NCI-H345 treated with DMSO at 0.1 percent for 48 hours (cell line): ENCODE results near the gene ANKS1B.
A peak's percentile ranks its signal among the peaks of the same experiment; 100 is the strongest.

ENCODE experiments used
- DNase-seq: peaks from one replicate; lab custom pipeline; 2025; ENCODE audit not compliant: unreplicated experiment; lab: John Stamatoyannopoulos, UW

The ANKS1B gene

DNA sequence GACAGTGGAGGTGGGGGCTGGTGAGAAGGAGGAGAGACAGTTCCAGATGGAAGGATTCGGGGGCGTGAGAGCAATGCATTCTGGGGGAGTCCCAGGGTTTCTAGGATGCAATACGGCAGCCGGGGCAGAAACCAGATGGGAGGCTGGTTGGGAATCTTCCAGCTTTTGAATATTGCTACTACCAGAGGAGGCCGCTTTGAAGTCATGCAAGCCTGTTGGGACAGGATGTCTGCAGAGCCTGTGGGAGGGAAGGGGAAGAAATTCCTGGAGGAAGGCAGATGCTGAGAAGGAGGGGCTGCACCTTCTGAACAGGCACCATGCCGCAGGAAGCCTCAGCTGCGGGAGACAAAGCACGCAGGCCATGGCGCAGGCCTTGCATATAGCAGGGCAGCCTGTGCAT lies 1234.2 kb downstream of the ANKS1B start:
- DNase-seq, result no peak

DNA sequence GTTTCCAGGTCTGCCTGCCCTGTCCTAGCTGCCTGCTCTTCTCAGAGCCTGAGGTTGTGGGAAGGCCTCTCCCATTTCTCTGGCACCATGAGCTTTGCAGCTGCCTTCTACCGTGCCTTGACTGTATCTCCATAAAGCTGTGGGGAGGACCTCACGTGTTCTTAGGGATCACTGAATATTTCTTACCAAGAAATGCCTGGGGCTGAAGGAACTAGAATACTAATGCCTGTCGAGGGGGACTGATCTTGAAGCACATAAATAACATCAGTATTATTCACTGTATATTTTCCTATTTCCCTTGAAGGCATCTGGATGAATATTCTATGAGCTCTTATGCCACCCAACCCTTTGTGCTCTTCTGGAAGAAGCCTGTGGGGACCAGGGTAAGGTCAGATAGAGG lies 1236.3 kb downstream of the ANKS1B start:
- no peak for DNase-seq

DNA sequence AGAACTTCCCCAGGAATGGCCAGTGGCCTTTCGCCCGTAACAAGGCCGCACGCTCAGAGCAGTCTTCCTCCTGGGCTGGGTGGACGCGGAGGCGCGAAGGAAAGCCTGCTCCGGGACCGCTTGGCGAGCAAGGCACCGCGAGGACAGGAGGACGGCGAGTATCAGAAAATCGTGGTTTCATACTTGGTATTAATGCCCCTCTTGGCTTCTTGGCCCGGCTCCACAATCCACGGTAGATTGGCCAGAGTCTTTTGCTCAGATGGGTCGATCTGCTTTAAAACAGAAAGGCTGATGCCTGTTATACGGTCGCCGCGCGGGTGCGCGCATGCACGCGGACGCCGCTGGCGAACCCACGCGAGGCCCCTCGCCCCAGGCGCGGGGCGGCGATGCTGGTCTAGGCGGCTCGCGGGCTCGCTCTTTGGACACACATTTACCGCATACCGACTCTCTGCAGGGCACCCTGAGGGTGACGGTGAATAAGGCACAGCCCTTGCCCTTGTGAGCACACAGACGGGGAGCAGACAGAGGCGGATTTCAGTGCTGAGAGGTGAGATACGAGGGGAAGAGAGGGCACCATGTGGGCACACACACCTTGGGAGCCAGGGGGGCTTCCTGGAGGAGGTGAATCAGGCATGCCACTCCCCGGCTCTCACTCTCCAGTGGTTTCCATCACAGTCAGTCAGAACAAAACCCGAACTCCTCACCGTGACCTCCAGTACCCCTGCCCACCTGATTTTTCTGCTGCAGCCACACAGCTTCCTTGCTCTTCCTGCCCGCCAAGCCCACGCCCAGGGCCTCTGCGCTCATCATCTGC lies 1239.0 kb downstream of the ANKS1B start:
- DNase-seq, result no peak

DNA sequence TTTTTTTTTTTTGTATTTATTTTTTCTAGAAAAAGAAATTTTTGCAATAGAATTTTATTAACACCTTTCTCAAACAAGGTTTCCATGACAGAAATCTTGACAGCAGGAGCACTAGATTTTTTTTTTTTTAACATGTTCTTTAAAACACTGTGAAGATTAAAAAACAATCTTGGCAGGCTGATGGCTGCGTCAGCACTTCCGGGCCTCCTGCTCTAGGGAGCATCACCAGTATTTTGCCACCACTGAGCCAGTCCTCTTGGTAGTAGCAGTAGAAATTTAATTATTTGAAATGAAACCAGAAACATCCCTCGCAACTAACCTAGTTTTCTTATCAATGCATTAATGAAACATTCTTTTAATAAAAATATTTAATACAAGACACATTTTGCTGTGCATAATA lies 1240.1 kb downstream of the ANKS1B start:
- DNase-seq, result no peak

DNA sequence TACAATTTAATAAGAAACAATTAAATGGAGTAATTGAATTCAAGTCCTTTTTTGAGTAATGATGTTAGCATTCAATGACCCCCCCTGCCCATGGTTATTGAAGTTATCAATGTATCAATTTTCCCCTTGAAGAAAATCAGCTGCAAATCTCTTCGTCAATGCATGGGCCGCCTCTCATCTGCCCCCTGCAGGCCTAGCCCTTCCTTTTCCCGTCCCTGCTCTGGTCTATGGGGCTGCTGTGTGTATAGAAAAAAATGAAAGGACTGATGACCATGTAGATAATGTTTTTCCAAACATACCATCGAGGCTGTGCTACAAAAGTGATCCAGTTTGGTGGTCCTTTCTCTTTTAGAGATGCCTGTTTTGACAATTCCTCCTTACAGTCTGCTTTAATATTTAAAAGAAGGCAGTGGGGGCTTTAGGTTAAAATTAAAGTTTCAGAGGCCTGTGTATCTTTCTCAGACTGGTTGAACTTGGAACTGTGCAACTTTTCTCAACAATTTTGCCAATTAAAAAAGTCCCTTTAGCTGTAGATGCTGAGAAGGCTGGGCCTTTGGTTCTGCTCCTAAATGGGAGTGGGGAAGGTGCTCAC lies 1241.3 kb downstream of the ANKS1B start:
- no peak for DNase-seq

DNA sequence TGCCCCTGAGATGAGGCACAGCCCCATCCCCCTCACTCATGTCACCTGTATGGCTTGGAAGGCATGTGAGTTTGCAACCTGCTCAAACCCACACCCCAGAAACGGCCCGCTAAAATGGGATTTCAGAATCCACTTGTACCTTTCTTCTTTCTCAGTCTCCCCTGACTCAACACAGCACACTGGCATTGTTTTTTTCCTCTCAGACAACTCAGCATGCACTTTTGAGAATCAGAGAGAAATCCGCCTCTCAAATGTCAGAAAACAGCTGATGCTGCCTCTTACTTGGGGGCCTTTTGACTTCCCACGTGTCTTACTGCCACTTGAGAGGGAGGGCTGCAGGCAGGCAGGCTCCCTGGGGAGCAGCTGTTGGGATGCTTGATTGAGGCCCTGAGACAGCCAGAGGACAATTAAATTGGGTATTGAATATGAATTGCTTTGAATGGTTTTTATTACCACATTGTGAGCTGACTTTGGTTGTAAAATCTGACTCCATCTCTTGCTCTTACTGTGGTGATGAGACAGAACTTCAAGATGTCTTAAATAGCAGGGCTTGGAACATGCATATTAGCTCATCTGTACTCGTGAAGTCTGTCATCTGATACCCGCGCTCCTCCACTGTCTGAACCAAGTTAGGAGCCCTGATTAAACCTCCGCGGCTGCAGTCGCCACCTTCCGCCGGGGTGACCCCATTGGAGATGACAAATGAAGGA lies 1243.0 kb downstream of the ANKS1B start:
- DNase-seq, result peak; percentile 54

DNA sequence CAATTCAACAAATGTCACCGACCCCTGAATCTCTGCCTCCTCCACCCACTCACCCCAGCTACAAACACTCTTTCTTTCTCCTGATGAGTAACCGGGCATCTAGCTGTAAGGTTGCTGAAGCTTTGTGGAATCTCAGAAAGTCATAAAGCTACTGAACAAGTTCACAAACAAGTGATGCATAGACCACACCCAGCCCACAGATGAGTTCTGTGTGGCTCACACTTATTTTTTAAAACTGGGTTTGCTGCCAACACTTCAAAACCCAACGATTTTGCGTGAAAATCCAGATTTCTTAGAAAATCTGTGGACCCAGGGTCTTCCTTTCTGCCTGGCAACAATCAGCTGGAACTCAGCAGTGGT lies 1243.6 kb downstream of the ANKS1B start:
- no peak for DNase-seq

DNA sequence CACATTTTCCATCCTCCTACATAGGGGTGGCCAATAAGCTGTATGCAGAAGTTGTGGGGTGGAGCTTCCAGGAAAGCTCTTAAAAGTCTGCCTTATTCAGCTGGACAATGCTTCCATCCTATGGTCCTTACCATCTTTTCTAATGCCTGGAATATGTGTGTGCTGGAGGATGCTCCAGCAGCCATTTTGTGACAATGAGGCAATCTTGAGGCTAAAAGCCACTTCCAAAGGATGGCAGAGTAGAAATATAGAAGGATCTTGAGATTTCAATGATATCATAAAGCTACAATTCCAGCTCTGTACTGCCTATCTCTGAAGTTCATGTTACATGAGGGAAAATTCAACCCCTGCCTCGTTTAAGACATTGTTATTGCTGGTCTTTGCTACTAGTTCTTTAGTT lies 1244.0 kb downstream of the ANKS1B start:
- DNase-seq, result no peak

DNA sequence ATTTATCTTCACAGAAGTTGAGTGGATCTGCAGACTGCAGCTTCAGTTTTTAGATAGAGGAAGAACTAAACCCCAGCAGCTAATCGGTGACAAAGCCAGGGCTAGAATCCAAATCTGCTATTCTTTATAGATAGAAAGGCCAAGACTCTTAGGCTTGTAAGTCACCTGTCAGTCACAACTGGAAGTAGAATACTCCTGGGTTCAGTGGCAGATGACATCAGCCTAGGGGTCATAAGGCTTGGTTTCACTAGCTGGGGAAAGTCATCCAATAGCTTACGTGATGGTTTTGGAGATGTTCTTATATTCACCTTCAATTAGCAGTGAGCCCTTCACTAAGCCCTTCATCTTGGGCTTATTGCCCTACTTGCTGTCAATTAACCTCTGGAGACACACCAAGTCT lies 1246.2 kb downstream of the ANKS1B start:
- no peak for DNase-seq

DNA sequence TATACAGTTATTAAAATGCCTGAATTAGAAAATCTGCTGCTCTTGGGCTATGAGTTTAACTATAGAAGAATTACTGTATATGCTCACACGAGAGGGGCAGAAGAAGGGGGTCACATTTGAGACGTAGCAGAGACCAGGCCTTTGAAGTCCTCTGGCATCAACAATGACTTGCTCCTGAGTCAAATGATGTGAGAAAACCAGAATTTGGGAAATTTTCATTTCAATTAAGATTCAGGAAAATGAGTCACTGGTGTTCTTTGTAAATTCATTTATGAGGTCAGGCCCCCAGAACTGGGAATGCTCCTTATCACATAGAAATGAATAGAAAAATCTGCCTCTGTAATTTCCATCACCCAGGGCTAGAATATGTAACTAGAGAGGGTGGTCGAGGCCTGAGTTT lies 1246.7 kb downstream of the ANKS1B start:
- no peak for DNase-seq

DNA sequence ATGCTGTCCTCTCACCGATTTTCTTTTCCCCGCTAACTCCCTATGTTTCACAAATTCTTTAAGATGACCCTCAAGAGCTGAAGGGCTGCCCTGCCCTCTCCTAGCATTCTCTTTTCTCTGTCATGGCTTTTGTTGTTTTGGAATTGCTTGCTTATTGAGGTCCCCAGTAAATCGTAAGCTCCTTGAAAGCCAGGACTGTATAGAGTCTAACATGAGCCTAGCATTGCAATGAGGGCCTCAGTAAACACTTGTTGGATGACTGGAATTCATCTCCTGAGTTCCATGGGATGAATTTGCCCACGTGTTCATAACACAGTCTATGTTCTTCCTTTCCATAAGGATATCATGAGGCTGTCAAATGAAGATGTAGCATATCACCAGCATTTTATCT lies 1247.4 kb downstream of the ANKS1B start:
- DNase-seq, result peak; percentile 86

DNA sequence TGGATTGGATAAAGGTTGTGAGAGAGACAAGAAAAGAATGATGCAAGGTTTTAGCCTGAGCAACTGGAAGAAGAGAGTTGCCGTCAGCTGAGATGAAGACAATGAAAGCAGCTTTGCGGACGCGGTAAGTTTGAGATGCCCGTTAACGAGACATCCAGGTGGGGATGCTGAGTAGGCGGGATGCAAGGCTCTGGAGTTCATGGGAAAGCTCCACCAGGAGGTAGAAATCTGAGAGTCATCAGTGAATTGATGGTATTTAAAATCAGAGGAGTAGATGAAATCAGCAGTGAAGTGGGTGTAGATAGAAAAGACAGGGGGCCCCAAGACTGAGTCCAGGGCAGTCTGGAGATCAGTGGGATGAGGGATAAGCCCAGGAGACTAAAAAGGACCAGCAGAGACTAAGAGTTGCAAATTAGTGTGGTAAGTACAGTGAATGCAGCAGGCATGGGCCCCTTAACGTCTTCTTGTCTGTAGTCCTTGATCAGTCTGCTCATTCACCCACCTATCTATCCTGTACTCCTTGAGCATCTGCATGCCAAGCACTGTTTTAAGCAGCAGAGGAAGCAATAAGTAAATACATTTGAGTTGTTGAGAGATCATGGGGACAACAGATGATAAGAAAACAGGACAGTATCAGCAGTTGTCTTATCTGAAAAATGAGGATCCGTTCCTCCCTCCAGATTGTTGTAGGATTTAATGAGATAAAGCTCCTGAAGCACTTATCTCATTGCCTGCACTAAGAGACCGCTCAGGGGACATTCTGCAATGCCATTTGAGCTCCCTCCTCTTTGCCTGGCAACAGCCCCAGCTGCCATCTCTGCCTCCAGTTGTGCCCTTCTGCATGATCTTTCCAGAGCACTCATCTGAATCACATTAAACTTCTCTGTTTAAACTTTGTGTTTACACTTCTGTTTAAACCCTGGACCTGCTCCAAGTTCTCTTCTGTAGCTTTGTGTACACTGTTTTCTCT lies 1248.1 kb downstream of the ANKS1B start:
- peak; percentile 97 for DNase-seq

DNA sequence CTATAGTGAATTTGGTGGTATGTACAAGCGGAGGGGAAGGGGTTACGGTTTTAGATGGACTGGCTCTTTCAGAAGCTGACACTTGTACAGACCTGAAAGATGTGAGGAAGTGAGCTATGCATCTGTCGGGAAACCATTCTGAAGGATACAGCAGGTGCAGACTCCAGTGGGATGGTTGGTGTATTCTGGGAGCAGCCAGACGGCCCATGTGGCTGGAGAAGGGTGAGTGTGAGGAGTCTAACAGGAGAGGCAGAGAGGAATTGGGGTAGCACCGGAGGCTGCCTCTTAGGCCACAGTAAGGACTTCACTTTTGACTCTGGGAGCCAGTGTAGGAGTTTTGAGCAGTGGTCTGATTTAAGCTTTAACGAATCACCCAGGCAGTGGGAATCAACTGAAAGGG lies 1248.9 kb downstream of the ANKS1B start:
- DNase-seq, result no peak

DNA sequence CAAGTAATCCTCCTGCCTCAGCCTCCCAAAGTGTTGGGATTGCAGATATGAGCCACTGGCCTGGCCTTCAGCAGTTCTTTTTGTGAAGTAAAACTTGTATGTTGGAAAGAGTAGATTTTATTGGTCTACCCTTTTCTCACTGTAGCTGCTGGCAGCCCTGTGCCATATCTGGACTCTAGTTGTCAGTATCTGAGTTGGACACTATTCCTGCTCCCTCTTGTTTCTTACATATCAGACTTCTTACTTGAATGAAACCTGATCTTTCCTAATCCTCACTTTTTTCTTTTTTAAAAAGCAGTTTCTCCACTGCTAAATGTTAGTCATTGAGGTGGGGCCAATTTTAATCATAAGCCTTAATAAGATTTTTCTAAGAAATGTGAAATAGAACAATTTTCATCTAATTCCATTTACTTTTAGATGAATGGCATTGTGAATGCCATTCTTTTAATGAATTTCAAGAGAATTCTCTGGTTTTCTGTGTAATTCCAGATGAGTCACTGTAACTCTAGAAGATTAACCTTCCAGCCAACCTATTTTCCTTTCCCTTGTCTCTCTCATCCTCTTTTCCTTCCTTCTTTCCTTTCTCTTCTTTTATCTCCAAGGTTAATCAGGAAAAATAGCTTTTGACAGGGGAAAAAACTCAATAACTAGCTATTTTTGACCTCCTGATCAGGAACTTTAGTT lies 1250.9 kb downstream of the ANKS1B start:
- DNase-seq, result no peak

DNA sequence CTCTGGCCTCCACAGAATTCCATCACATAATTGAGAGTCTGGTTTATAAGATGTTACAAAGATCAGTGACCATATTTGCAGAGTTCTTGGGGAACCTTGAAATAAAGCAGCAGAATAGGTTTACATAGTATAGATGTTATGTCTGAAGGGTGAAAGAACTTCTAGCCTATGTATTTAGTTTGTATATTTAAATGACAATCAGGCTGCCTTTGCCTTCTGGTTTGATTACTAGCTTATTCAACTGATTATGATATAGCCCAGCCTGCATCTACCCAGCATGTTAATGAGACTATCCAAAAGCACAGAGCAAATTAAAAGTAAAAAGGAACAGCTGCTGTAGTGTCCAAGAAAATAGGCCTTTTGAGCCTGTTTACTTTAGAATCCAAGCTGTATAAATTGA lies 1254.3 kb downstream of the ANKS1B start:
- no peak for DNase-seq

DNA sequence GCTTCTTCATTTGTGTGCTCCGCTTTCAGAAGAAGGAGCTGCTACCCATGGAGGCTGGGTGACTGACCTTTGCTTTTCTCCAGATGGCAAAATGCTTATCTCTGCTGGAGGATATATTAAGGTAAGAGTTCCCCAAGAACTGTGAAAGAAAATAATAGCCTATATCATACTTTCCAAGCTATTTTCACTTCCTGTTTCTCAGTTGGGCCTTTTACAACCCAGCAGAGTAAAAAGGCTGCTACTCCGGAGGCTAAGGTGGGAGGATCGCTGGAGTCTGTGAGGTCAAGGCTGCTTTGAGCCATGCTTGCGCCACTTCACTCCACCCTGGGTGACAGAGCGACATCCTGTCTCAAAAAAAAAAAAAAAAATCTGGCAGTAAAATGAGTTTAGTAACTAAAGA lies 1257.5 kb downstream of the ANKS1B start:
- DNase-seq, result no peak

DNA sequence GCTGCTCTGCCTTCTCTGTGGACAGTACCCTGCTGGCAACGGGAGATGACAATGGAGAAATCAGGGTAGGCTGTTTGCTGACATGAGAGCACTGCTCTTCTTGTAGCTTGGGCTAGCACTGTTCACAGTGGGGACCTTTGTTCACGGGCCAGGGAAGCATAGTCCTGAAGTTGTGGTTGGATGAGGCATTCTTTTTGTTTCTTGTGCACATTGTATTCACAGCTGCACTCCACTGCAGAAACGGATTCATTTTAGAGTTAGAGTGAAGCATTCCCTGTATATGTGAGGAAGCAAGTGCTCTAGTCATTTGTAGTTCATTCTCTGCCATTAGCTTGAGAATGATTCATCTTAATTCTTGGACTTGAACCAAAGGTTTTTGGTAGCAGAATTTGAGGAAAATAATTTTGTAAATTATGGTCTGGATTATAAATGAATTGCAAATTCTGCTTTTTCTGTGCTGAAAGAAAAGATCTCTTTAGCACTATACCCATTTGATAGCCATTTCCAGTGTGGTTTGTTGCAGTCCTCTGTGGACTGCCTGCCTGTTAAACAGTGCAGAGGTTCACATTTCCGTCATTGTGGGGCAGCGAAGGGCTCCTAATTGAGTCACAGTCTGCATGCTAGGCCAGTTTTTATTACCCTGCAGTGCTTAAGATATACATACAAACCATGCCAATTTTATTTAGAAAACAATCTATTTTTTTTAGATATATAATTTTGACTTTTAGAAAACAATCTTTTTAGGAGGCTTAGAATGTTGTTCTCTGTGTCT lies 1259.1 kb downstream of the ANKS1B start:
- peak; percentile 13 for DNase-seq

DNA sequence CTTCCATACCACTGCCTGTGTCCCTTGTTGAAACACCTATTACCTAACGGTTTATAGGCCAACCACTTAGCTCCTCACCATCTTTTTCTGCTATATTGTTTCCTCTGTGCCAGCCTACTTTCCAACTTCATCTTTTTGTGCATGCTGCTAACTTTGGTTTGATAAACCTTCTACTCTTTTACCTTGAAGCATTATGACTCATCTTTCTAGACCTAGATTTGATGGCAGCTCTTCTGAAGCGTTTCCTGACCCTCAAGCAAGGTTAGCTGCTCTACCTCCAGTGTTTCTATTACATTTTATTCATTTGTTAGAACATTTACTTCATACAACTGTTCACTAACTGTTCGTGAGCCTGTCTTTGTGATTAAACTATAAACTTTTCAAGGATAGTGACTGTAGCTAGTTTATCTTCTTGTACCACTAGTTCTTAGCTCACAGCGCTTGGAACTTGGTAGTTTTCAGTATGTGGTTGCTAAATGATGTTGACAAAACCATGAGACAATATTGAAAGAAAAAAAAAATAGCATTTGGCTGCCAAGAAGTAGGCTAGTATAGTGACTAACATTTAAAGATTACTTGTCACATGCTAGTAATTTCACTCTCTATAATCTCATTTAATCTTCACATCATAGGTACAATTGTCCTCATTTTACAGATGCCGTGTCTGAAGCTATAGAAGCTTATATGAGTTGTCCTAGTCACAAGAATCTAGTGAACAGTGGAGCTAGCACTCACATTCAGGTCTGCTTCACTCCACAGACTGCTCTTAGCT lies 1260.2 kb downstream of the ANKS1B start:
- DNase-seq, result no peak

DNA sequence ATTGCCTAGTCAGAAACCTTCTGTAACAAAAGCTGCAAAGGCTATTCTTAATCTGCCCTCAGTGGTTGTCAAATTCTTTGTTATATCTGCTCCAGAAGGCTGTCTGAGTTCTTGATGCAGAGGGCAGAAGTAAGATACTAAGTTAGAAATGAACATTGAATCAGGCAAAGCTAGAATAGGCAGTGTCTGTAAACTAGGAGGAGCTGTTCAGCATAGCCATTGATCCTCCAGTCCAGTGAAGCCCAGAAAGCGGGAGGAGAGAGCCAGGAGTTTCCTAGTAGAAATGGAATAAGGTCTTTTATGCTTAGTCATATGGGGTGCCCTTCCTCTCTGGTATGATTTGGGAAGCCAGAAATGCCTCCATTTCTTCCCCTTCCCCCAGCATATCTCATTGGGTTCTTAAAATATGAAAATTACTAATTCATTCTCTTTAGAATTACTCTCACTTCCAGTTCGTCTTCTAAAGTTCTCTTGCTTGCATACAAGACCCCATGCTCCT lies 1263.5 kb downstream of the ANKS1B start:
- DNase-seq, result no peak
